Nephron (organoid): ENCODE results near the gene KRT8.
"Not testable (repeated sequence)": the region's sequence is repeated elsewhere in the genome, so short reads cannot be mapped to it uniquely, and the experiment has no call there.

Experiments used
- H3K27ac Mint-ChIP-seq, 3 experiments: 2 replicates each; pipeline ENCODE4 v1.8.0; 2020; ENCODE audit warnings: mixed read lengths in 3 of 3, mild to moderate bottlenecking in 2 of 3, moderate library complexity in 1 of 3
- H3K27me3 Mint-ChIP-seq: 2 replicates; pipeline ENCODE4 v1.8.0; 2021; ENCODE audit warnings: low read depth, mild to moderate bottlenecking, moderate library complexity, mixed read lengths
- H3K36me3 Mint-ChIP-seq: 2 replicates; pipeline ENCODE4 v1.8.0; 2020; ENCODE audit warnings: low read depth, mixed read lengths
- H3K4me1 Mint-ChIP-seq: 2 replicates; pipeline ENCODE4 v1.8.0; 2020; ENCODE audit warnings: mixed read lengths
- H3K4me3 Mint-ChIP-seq, 3 experiments: 2 replicates each; pipeline ENCODE4 v1.8.0; 2020; ENCODE audit warnings: mild to moderate bottlenecking in 3 of 3, mixed read lengths in 3 of 3, moderate library complexity in 2 of 3
- H3K9me3 Mint-ChIP-seq: 2 replicates; pipeline ENCODE4 v1.8.0; 2020; ENCODE audit warnings: mixed read lengths
- CTCF ChIP-seq, 3 experiments: fragments of 200-600 bp; sonication (generic); IDR thresholded peaks; one replicate each; pipeline ENCODE4 v1.5.0; 2021; ENCODE audit warnings: antibody characterized with exemption in 3 of 3; ENCODE audit not compliant: unreplicated experiment in 3 of 3

The KRT8 gene

GRCh38 chr12:52890417-52890816, 14.5 kb downstream of the KRT8 start:
- no peaks in the 10 kb centered on the region for H3K9me3 Mint-ChIP-seq
- no peak for TF ChIP-seq CTCF (IDR thresholded peaks at IDR 0.05; ENCODE audit: unreplicated experiment in 3 of 3)

DNA sequence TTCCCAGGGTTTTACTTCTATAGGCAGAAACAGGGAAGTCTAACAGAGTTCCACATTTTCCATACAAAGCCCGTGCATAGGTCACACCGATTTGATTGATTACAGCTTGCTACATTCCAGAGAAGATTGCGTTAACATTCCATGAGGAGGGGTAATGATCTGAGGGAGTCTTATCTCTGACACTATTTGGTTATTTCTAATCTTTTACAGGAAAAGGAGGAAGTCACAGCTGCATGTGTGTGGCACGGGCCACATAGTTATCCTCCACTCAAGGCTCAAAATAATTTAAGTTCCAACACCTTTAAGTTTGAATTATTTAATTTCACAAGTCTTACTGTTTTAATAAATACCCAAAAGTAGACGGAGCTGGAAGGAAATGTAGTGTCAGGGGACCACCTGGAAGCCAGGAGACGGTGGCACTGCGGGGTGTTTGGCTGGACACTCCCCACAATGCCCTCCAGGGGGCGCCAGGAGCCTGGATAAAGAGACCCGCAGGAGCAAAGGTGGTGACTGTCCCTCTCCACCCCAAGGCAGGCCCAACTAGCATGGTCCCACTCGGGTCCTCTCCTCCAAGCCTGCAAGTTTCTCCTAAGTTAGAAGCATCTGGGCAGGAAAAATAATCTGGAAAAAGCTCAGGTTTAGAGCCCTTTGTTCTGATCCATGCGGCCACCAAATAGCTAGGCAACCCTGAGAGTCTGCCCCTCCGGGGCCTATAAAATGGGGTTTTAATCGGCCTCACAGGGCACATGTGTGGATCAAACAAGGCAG, 20.2 kb downstream of the KRT8 start:
- TF ChIP-seq CTCF (IDR thresholded peaks at IDR 0.05; ENCODE audit: unreplicated experiment in 3 of 3): peak; percentile 97 to 98 (median 98)
- H3K27me3 Mint-ChIP-seq: peaks cover 26% of the 10 kb centered on the region
- H3K4me1 Mint-ChIP-seq: peaks cover 5% of the 10 kb centered on the region
- H3K4me3 Mint-ChIP-seq: no peak overlapping the region
- H3K27ac Mint-ChIP-seq: peak overlapping the region in 1 of 3 experiments; percentile 34
- no peaks in the 10 kb centered on the region for H3K9me3 Mint-ChIP-seq
- H3K36me3 Mint-ChIP-seq: no peaks in the 10 kb centered on the region

More at GRCh38 chr12:52890417-52890816, 14.5 kb downstream of the KRT8 start:
- Mint-ChIP-seq H3K27ac (no peak overlapping the region), H3K4me3 (no peak overlapping the region), H3K27me3 (peaks cover 8% of the 10 kb centered on the region), H3K4me1 (peaks cover 5% of the 10 kb centered on the region), H3K36me3 (no peaks in the 10 kb centered on the region)

DNA sequence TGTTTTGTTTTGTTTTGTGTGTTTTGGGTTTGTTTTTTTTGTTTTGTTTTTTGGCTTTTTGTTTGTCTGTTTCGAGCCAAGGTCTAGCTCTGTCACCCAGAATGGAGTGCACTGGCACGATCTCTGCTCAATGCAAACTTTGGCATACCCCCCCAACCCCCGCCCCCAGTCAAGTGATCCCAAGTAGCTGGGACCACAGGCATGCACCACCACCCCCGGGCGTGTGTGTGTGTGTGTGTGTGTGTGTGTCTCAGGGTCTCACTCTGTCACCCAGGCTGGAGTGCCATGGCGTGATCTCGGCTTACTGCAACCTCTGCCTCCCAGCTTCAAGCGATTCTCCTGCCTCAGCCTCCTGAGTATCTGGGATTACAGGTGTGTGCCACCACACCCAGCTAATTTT, 24.4 kb downstream of the KRT8 start:
- H3K36me3 Mint-ChIP-seq, H3K27ac Mint-ChIP-seq, H3K4me3 Mint-ChIP-seq, H3K9me3 Mint-ChIP-seq: not testable (repeated sequence)
- Mint-ChIP-seq H3K4me1 (peaks cover 25% of the 10 kb centered on the region), H3K27me3 (peaks cover 22% of the 10 kb centered on the region)

GRCh38 chr12:52879394-52880351, 25.2 kb downstream of the KRT8 start:
- H3K27ac Mint-ChIP-seq: peak overlapping the region in 2 of 3 experiments; percentile 18 to 60
- H3K36me3 Mint-ChIP-seq: no peaks in the 10 kb centered on the region
- H3K27me3 Mint-ChIP-seq: peaks cover 25% of the 10 kb centered on the region
- H3K4me1 Mint-ChIP-seq: peaks cover 27% of the 10 kb centered on the region
- peak overlapping the region; percentile 56 to 72 (median 71) for H3K4me3 Mint-ChIP-seq
- TF ChIP-seq CTCF (IDR thresholded peaks at IDR 0.05; ENCODE audit: unreplicated experiment in 3 of 3): peak; percentile 61 to 89 (median 73)
- H3K9me3 Mint-ChIP-seq: no peaks in the 10 kb centered on the region

DNA sequence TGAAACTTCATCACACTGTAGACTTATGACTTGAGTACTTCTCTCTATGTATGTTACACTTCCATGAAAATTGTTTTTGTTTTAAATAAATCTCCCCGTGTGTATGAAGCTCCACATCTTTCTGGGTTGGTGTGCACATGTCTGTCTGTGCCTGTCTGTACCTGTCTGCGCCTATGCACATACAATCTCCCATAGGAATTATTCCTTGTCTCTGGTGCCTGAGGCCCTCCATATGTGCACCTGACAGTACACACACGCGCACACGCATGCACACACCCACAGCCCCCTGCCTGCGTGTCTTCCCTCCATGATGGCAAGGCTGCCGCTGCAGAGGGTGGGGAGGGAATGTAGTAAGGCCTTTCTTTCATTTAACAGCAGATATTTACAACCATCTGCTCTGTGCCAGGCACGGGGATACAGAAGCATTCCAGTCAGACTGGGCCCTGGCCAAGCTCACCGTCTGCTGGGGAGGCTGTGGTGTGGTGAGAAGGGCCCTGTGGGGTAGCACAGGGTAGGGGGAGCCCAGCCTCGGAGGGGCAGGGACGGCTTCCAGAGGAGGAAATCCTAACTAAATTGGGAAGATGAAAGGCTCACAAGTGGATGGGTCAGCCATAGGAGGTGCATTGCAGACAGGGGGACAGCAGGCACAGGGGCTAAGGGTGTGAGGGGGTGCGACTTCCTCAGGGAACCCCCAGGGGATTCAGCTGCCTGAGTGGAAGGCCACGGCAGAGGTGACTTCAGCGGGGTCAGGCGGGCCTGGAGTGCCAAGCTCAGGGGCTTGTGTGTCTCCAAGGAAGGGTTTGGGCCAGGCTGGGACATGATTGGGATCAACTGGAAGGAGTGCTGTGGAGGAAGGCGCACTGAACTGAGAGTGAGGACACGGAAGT, 26.1 kb downstream of the KRT8 start:
- H3K27me3 Mint-ChIP-seq: peaks cover 29% of the 10 kb centered on the region
- H3K27ac Mint-ChIP-seq: peak overlapping the region; percentile 11 to 42 (median 15)

More for the DNA sequence above, 26.1 kb downstream of the KRT8 start:
- Mint-ChIP-seq H3K4me1 (peaks cover 32% of the 10 kb centered on the region), H3K9me3 (no peaks in the 10 kb centered on the region), H3K4me3 (no peak overlapping the region), H3K36me3 (no peaks in the 10 kb centered on the region)
- no peak for TF ChIP-seq CTCF (IDR thresholded peaks at IDR 0.05; ENCODE audit: unreplicated experiment in 3 of 3)
